ENCODE results near the gene PPP2R5C.

DNA sequence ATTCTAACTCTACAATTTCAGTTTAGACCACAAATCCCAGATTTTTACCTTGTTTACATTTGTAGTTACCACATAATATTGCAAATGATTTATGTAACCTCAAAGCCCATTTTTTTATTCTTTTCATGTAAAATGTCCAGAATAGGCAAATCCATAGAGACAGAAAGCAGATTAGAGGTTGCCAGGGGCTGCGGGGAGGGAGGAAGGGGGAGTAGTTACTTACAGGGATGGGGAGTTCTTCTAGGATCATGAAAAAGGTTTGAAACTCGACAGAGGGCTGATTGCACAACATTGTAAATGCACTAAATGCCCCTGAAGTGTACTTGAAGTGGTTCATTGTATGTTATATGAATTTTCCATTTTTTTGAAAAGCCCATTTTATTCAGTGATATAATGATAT is 66.5 kb downstream of the PPP2R5C start:
- TF ChIP-seq, protein P1, sequence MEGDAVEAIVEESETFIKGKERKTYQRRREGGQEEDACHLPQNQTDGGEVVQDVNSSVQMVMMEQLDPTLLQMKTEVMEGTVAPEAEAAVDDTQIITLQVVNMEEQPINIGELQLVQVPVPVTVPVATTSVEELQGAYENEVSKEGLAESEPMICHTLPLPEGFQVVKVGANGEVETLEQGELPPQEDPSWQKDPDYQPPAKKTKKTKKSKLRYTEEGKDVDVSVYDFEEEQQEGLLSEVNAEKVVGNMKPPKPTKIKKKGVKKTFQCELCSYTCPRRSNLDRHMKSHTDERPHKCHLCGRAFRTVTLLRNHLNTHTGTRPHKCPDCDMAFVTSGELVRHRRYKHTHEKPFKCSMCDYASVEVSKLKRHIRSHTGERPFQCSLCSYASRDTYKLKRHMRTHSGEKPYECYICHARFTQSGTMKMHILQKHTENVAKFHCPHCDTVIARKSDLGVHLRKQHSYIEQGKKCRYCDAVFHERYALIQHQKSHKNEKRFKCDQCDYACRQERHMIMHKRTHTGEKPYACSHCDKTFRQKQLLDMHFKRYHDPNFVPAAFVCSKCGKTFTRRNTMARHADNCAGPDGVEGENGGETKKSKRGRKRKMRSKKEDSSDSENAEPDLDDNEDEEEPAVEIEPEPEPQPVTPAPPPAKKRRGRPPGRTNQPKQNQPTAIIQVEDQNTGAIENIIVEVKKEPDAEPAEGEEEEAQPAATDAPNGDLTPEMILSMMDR (IDR thresholded peaks at IDR 0.05): no peak
- no peak for TF ChIP-seq POLR2A (IDR thresholded peaks at IDR 0.05)

Data from uterus (tissue), 2 donors.